ENCODE measurements around the gene ABHD17A.

DNA sequence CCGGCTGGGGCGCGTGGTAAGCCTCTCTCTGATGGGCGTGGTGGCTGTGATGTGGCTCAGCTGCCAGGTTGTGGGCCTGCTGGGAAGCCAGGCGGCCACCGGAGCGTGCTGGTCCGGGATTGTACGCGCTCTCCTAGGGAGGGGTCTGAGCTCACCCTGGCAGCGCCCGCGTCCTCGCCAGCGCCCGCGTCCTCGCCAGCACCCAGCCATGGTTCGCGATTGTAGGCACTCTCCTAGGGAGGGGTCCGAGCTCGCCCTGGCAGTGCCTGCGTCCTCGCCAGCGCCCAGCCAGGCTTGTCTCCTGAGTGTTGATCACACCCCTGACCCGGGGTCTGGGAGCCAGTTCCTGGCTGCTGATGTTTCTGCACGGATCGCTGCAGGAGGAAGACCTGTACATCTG, 33.7 kb upstream of the ABHD17A start:
- TF ChIP-seq, protein P1, sequence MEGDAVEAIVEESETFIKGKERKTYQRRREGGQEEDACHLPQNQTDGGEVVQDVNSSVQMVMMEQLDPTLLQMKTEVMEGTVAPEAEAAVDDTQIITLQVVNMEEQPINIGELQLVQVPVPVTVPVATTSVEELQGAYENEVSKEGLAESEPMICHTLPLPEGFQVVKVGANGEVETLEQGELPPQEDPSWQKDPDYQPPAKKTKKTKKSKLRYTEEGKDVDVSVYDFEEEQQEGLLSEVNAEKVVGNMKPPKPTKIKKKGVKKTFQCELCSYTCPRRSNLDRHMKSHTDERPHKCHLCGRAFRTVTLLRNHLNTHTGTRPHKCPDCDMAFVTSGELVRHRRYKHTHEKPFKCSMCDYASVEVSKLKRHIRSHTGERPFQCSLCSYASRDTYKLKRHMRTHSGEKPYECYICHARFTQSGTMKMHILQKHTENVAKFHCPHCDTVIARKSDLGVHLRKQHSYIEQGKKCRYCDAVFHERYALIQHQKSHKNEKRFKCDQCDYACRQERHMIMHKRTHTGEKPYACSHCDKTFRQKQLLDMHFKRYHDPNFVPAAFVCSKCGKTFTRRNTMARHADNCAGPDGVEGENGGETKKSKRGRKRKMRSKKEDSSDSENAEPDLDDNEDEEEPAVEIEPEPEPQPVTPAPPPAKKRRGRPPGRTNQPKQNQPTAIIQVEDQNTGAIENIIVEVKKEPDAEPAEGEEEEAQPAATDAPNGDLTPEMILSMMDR (conservative IDR thresholded peaks at IDR 0.05; ENCODE audit: low read depth, low read length), result no peak
- no peak for TF ChIP-seq EZH2phosphoT487 (IDR thresholded peaks at IDR 0.05; ENCODE audit: borderline replicate concordance, low read length)

Measured in PC-3 (cell line).